ENCODE data around the gene IZUMO1.

DNA sequence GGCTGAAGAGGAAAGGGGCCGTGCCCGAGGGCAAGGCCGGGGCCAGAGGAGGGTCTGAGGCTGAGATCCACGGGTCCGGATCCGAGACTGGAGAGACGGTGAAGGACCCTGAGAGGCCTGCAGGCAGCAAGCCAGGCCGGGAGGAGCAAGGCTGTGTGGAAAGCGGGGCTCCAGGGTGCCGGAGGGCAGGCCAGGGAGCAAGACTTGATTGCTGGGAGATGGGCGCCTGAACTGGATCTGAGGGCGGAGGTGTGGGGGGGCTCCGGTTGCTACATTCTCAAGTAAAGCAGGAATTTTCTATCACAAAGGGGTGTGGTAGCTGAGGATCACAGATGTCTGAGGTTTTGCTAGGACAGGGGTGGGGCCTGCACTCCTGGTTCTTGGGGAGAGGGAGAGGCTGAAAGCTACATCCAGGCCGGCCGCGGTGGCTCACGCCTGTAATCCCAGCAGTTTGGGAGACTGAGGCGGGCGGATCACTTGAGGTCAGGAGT, 31.0 kb downstream of the IZUMO1 start:
- TF ChIP-seq POLR2A (IDR thresholded peaks at IDR 0.05; ENCODE audit: low read depth, low read length) = no peak
- TF ChIP-seq, protein P1, sequence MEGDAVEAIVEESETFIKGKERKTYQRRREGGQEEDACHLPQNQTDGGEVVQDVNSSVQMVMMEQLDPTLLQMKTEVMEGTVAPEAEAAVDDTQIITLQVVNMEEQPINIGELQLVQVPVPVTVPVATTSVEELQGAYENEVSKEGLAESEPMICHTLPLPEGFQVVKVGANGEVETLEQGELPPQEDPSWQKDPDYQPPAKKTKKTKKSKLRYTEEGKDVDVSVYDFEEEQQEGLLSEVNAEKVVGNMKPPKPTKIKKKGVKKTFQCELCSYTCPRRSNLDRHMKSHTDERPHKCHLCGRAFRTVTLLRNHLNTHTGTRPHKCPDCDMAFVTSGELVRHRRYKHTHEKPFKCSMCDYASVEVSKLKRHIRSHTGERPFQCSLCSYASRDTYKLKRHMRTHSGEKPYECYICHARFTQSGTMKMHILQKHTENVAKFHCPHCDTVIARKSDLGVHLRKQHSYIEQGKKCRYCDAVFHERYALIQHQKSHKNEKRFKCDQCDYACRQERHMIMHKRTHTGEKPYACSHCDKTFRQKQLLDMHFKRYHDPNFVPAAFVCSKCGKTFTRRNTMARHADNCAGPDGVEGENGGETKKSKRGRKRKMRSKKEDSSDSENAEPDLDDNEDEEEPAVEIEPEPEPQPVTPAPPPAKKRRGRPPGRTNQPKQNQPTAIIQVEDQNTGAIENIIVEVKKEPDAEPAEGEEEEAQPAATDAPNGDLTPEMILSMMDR (IDR thresholded peaks at IDR 0.05; ENCODE audit: extremely low read depth in 1 of 2, insufficient read depth in 1 of 2, low read depth in 1 of 2, low read length in 2 of 2) = no peak
- TF ChIP-seq, protein P2, sequence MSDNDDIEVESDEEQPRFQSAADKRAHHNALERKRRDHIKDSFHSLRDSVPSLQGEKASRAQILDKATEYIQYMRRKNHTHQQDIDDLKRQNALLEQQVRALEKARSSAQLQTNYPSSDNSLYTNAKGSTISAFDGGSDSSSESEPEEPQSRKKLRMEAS (IDR thresholded peaks at IDR 0.05; ENCODE audit: insufficient read depth, insufficient read length) = no peak
- no peak for TF ChIP-seq MYC (IDR thresholded peaks at IDR 0.05; ENCODE audit: low read depth, low read length)
- no peak for TF ChIP-seq EZH2 (IDR thresholded peaks at IDR 0.05; ENCODE audit: borderline replicate concordance, low read depth, low read length, severe bottlenecking)
- no peak for TF ChIP-seq POLR2AphosphoS5 (IDR thresholded peaks at IDR 0.05; ENCODE audit: insufficient read depth, low read depth, low read length)

Data from endothelial cell of umbilical vein (primary cell).